Astrocyte (in vitro differentiated cells and primary cell): ENCODE measurements around the gene POU3F1. TPM values are rescaled to one million over a fixed set of nuclear protein-coding genes. Genes with fewer than 3 reads are reported as not detected.

Source experiments
- DNase-seq: peaks from one replicate; pipeline ENCODE4 v3.0.0-alpha.2; 2010; ENCODE audit warnings: low read depth
- FAIRE-seq: peaks from 2 replicates; lab custom pipeline; 2011; peaks lifted over from hg19 to GRCh38; lab: Jason Lieb, UNC
- H2AFZ ChIP-seq: 2 replicates; pipeline ENCODE4 v1.6.0; 2012; ENCODE audit warnings: low read depth, low read length, inconsistent platforms
- H3K27ac ChIP-seq: 2 replicates; pipeline ENCODE4 v1.5.1; 2011; ENCODE audit warnings: low read depth, low read length, inconsistent platforms
- H3K27me3 ChIP-seq: 2 replicates; pipeline ENCODE4 v1.6.0; 2011; ENCODE audit warnings: low read length, inconsistent platforms; ENCODE audit not compliant: insufficient read depth
- H3K36me3 ChIP-seq: 2 replicates; pipeline ENCODE4 v1.5.1; 2011; ENCODE audit warnings: low read length, inconsistent platforms; ENCODE audit not compliant: insufficient read depth
- H3K4me1 ChIP-seq: 2 replicates; pipeline ENCODE4 v1.5.1; 2011; ENCODE audit warnings: low read length, inconsistent platforms; ENCODE audit not compliant: insufficient read depth
- H3K4me2 ChIP-seq: 2 replicates; pipeline ENCODE4 v1.6.0; 2012; ENCODE audit warnings: low read length, inconsistent platforms
- H3K4me3 ChIP-seq: 2 replicates; pipeline ENCODE4 v1.5.1; 2011; ENCODE audit warnings: low read depth, mild to moderate bottlenecking, low read length, inconsistent platforms; ENCODE audit not compliant: insufficient read depth
- H3K79me2 ChIP-seq: 2 replicates; pipeline ENCODE4 v1.6.0; 2012; ENCODE audit warnings: mild to moderate bottlenecking, low read length, inconsistent platforms; ENCODE audit not compliant: insufficient read depth
- H3K9ac ChIP-seq: 2 replicates; pipeline ENCODE4 v1.6.0; 2012; ENCODE audit warnings: mild to moderate bottlenecking, low read length, inconsistent platforms
- H3K9me3 ChIP-seq: 2 replicates; pipeline ENCODE4 v1.5.1; 2012; ENCODE audit warnings: low read depth, mild to moderate bottlenecking, low read length, inconsistent platforms; ENCODE audit not compliant: insufficient read depth
- H4K20me1 ChIP-seq: 2 replicates; pipeline ENCODE4 v1.6.0; 2012; ENCODE audit warnings: low read length, inconsistent platforms; ENCODE audit not compliant: insufficient read depth
- H3K27ac Mint-ChIP-seq: one replicate; pipeline ENCODE4 v1.8.0; 2021; ENCODE audit warnings: mild to moderate bottlenecking, mixed read lengths; ENCODE audit not compliant: unreplicated experiment
- H3K27me3 Mint-ChIP-seq: one replicate; pipeline ENCODE4 v1.8.0; 2021; ENCODE audit warnings: low read depth, mixed read lengths; ENCODE audit not compliant: unreplicated experiment
- H3K36me3 Mint-ChIP-seq: one replicate; pipeline ENCODE4 v1.8.0; 2021; ENCODE audit warnings: low read depth, mixed read lengths; ENCODE audit not compliant: unreplicated experiment
- H3K4me1 Mint-ChIP-seq: one replicate; pipeline ENCODE4 v1.8.0; 2021; ENCODE audit warnings: low read depth, mixed read lengths; ENCODE audit not compliant: unreplicated experiment
- H3K4me3 Mint-ChIP-seq: one replicate; pipeline ENCODE4 v1.8.0; 2021; ENCODE audit warnings: mild to moderate bottlenecking, moderate library complexity, mixed read lengths; ENCODE audit not compliant: unreplicated experiment
- H3K9me3 Mint-ChIP-seq: one replicate; pipeline ENCODE4 v1.8.0; 2021; ENCODE audit warnings: mild to moderate bottlenecking, mixed read lengths; ENCODE audit not compliant: unreplicated experiment
- EZH2 ChIP-seq: IDR thresholded peaks from 2 replicates; pipeline ENCODE4 v1.6.1; 2012; ENCODE audit warnings: mild to moderate bottlenecking, low read length, inconsistent platforms; ENCODE audit not compliant: insufficient read depth
- total RNA-seq: library from RNA; stranded (reverse); gene quantifications from 2 replicates; pipeline ENCODE4 v1.2.1, GENCODE V29; 2021
- TF ChIP-seq, protein P1 (sequence below): IDR thresholded peaks from 2 replicates; pipeline ENCODE4 v1.5.1; 2011; ENCODE audit warnings: low read depth, mild to moderate bottlenecking, inconsistent platforms, low read length, moderate library complexity; ENCODE audit not compliant: insufficient read depth

Gene POU3F1
- total RNA-seq, 1 donor from 2014 or later, result 2.3 TPM

GRCh38 chr1:38043036-38043747 is 3.4 kb downstream of the POU3F1 start:
- no peak overlapping the region for H3K4me2 ChIP-seq
- no peak for DNase-seq
- Mint-ChIP-seq H3K36me3 (peaks cover 4% of the 10 kb centered on the region), H3K4me1 (peaks cover 15% of the 10 kb centered on the region), H3K27ac (no peak overlapping the region), H3K27me3 (peaks cover 27% of the 10 kb centered on the region), H3K9me3 (no peaks in the 10 kb centered on the region), H3K4me3 (peak overlapping the region; percentile 45)
- no peak for FAIRE-seq
- TF ChIP-seq, protein P1, sequence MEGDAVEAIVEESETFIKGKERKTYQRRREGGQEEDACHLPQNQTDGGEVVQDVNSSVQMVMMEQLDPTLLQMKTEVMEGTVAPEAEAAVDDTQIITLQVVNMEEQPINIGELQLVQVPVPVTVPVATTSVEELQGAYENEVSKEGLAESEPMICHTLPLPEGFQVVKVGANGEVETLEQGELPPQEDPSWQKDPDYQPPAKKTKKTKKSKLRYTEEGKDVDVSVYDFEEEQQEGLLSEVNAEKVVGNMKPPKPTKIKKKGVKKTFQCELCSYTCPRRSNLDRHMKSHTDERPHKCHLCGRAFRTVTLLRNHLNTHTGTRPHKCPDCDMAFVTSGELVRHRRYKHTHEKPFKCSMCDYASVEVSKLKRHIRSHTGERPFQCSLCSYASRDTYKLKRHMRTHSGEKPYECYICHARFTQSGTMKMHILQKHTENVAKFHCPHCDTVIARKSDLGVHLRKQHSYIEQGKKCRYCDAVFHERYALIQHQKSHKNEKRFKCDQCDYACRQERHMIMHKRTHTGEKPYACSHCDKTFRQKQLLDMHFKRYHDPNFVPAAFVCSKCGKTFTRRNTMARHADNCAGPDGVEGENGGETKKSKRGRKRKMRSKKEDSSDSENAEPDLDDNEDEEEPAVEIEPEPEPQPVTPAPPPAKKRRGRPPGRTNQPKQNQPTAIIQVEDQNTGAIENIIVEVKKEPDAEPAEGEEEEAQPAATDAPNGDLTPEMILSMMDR, result no peak
- TF ChIP-seq EZH2, result no peak
- H3K79me2 ChIP-seq, result no peaks in the 10 kb centered on the region
- H3K4me1 ChIP-seq, result peaks cover 21% of the 10 kb centered on the region
- peaks cover 35% of the 10 kb centered on the region for H3K27me3 ChIP-seq
- no peaks in the 10 kb centered on the region for H3K36me3 ChIP-seq
- no peaks in the 10 kb centered on the region for H3K9me3 ChIP-seq
- H3K27ac ChIP-seq, result no peak overlapping the region
- no peak overlapping the region for H3K9ac ChIP-seq
- H3K4me3 ChIP-seq, result no peak overlapping the region
- no peak overlapping the region for H2AFZ ChIP-seq
- H4K20me1 ChIP-seq, result no peaks in the 10 kb centered on the region

DNA sequence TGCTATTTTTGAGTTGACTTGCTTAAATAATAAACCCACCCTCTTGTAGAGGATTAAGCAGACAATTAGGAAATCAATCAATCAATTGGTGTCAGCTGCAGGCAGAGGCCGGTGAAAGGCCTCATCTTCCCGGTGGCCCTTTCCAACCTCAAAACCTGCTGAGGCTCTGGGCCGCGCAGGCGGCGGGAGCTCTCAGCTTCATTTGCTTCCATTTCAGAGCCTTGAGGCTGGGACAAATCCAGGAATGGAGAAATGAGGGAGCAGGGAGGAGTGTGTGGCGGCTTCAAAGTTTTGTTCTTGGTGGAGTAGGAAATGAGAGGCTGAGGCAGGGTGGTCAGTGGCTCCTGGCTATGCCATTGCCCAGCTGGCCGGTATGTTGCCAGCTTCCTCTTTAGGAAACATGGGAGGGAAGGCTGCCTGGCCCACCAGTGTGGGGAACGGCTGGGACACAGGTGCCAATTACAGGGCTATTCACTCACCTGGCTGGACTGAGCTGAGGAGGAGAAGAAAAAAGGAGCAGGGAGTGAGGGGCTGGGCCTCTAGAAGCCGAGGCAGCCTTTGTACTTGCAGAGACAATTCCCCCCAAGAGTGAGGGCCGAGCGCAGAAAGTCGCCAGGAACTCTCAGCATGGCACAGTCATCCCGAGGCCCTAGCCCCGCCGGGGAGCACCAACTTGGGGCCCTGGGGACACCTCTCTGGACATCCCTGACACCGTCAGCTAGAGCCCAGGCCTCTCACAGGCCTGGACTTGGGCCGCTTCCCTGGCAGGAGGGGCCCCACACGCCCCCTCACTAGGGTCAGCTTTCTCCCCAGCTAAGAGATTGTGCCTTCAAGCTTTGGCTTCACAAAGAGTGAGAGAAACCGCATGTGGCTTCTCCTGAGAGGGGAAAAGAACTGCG is 4.4 kb downstream of the POU3F1 start:
- Histone ChIP-seq H3K79me2 (no peaks in the 10 kb centered on the region), H3K4me1 (peaks cover 15% of the 10 kb centered on the region), H3K27ac (no peak overlapping the region), H3K4me2 (no peak overlapping the region), H3K36me3 (no peaks in the 10 kb centered on the region), H3K27me3 (peaks cover 35% of the 10 kb centered on the region), H3K4me3 (no peak overlapping the region), H3K9me3 (no peaks in the 10 kb centered on the region), H2AFZ (no peak overlapping the region), H4K20me1 (no peaks in the 10 kb centered on the region), H3K9ac (no peak overlapping the region)
- Mint-ChIP-seq H3K4me3 (no peak overlapping the region), H3K27me3 (peaks cover 25% of the 10 kb centered on the region), H3K4me1 (peaks cover 15% of the 10 kb centered on the region), H3K27ac (no peak overlapping the region), H3K9me3 (no peaks in the 10 kb centered on the region), H3K36me3 (peaks cover 4% of the 10 kb centered on the region)
- FAIRE-seq (no peak), DNase-seq (no peak)
- TF ChIP-seq EZH2, result no peak
- TF ChIP-seq, protein P1, result no peak
